ENCODE results near the gene DPYSL4. TPM values are rescaled to one million over a fixed set of nuclear protein-coding genes. Genes with fewer than 3 reads are reported as not detected.

Gene DPYSL4
- total and polyA plus RNA-seq, 2 of the 4 experiments (the other 2 are of a cell fraction), result 8.1 to 30.5 TPM

DNA sequence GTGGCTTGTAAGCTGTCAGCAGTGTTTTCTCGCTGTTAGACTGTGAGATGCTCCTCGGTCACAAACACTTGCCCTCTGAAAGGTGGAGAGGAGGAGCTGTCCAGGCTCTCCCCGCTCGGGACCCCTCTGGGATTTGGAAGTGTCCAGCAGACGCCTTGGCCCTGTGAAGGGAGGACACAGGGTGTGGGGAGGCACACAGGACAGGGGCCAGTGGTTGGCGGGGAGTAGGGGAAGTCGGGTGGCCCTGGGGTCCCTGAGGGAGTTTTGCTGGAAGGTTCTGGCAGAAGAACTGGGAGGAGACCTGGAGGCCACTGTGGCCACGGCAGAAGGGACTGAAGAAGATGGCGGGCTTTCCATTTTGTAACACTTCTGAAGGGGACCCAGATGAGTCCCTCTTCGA is 47.2 kb upstream of the DPYSL4 start:
- Histone ChIP-seq H4K8ac (ENCODE audit: low read depth in 2 of 2, low read length in 2 of 2) (no peak overlapping the region), H3K27ac (ENCODE audit: insufficient read depth, low read length) (no peak overlapping the region), H2AK9ac (replicated peaks; ENCODE audit: low read depth, low read length, poor library complexity) (no peak overlapping the region), H3K36me3 (ENCODE audit: control insufficient read depth, insufficient read depth, low read length) (no peaks in the 10 kb centered on the region), H3K9ac (ENCODE audit: low read depth, low read length) (no peak overlapping the region), H3K14ac (replicated peaks; ENCODE audit: low read depth, low read length) (no peak overlapping the region), H3K9me3 (ENCODE audit: control insufficient read depth, insufficient read depth, low read length) (no peaks in the 10 kb centered on the region), H3K9me1 (ENCODE audit: insufficient read depth, low read length) (no peaks in the 10 kb centered on the region), H3K79me1 (ENCODE audit: low read depth in 1 of 2, low read length in 2 of 2) (no peaks in the 10 kb centered on the region), H2BK15ac (ENCODE audit: low read depth, low read length) (no peak overlapping the region), H2BK20ac (ENCODE audit: low read depth, low read length) (no peak overlapping the region), H4K5ac (ENCODE audit: low read depth, low read length) (no peak overlapping the region), H4K91ac (ENCODE audit: insufficient read depth, low read depth, low read length) (no peak overlapping the region), H3K4me2 (ENCODE audit: low read depth, low read length) (no peak overlapping the region), H3K56ac (ENCODE audit: extremely low read depth, insufficient read depth, low read length) (no peak overlapping the region), H3K4me1 (ENCODE audit: control insufficient read depth, insufficient read depth, low read length) (no peaks in the 10 kb centered on the region), H3K27me3 (ENCODE audit: control insufficient read depth, insufficient read depth, low read length) (peaks cover 6% of the 10 kb centered on the region; the same call in 1 of the 2 replicates), H2AFZ (replicated peaks; ENCODE audit: low read length, poor library complexity) (no peak overlapping the region), H3K23ac (ENCODE audit: low read depth, low read length) (no peak overlapping the region), H3K4me3 (ENCODE audit: insufficient read depth, low read depth, low read length) (no peak overlapping the region), H4K20me1 (ENCODE audit: insufficient read depth, low read length) (no peaks in the 10 kb centered on the region; the same call in 1 of the 2 replicates), H3K18ac (ENCODE audit: low read depth, low read length) (no peak overlapping the region), H2BK5ac (ENCODE audit: low read depth, low read length, poor library complexity, severe bottlenecking) (no peak overlapping the region), H2AK5ac (ENCODE audit: low read depth, low read length) (no peak overlapping the region), H3K4ac (ENCODE audit: low read depth, low read length) (no peak overlapping the region), H2BK120ac (ENCODE audit: low read depth, low read length) (no peak overlapping the region)
- dilution Hi-C loops (cut with HindIII; ENCODE audit: low sequenced_read_pairs, unreplicated experiment), result no loop called here
- no TSS peak for BruUV-seq (replicated peaks)
- DNase-seq (no peak), ATAC-seq (ENCODE audit: low read depth) (no peak)
- WGBS, 2 experiments (ENCODE audit: extremely low coverage in 2 of 2, insufficient read length in 1 of 2), result 71% methylated on average over 2 of the region's 10 CpGs; no CpG with 5 or more reads in 1 of the 2 experiments
- in situ Hi-C loops (cut with MboI; ENCODE audit: low sequenced_read_pairs), result loop anchor here (10.0 kb wide), 1 partner anchor 255 kb away; no protein-coding TSS in a partner anchor
- ChIA-PET POLR2A (ENCODE audit: unreplicated experiment) (no interaction called here), CTCF (no interaction called here)
- intact Hi-C loops (cut with micrococcal nuclease), result no loop called here
- no peak for TF ChIP-seq CHD1 (IDR thresholded peaks at IDR 0.05; ENCODE audit: low read depth, low read length)
- TF ChIP-seq NFE2L2 (IDR thresholded peaks at IDR 0.05; ENCODE audit: low read depth, low read length), result no peak
- TF ChIP-seq SMC3 (IDR thresholded peaks at IDR 0.05; ENCODE audit: low read depth, low read length), result no peak
- TF ChIP-seq RFX5 (IDR thresholded peaks at IDR 0.05; ENCODE audit: low read depth, low read length), result no peak
- no peak for TF ChIP-seq RAD21 (IDR thresholded peaks at IDR 0.05; ENCODE audit: low read length)

Measured in IMR-90 (cell line).